NB4 (cell line): ENCODE measurements around the gene FOSL2.
A peak's percentile ranks its signal among the peaks of the same experiment; 100 is the strongest.

Source experiments
- DNase-seq: peaks from one replicate; pipeline ENCODE4 v3.0.0; 2010; ENCODE audit warnings: low read depth
- H3K4me3 ChIP-seq: one replicate; pipeline ENCODE4 v1.5.1; 2011; ENCODE audit warnings: mild to moderate bottlenecking, low read depth, low read length, moderate library complexity
- MYC ChIP-seq: IDR thresholded peaks from 2 replicates; pipeline ENCODE4 v1.6.1; 2011; ENCODE audit warnings: low read depth, low read length
- POLR2A ChIP-seq: IDR thresholded peaks from 2 replicates; pipeline ENCODE4 v1.6.1; 2011; ENCODE audit warnings: mild to moderate bottlenecking; ENCODE audit not compliant: insufficient read length; ENCODE audit errors: extremely low read depth
- TF ChIP-seq, protein P1 (sequence below): IDR thresholded peaks from 2 replicates; pipeline ENCODE4 v1.6.1; 2011; ENCODE audit warnings: low read depth, low read length
- TF ChIP-seq, protein P2 (sequence below): IDR thresholded peaks from one replicate; pipeline ENCODE4 v1.5.1; 2012; ENCODE audit warnings: low read depth, low read length

Gene FOSL2

DNA sequence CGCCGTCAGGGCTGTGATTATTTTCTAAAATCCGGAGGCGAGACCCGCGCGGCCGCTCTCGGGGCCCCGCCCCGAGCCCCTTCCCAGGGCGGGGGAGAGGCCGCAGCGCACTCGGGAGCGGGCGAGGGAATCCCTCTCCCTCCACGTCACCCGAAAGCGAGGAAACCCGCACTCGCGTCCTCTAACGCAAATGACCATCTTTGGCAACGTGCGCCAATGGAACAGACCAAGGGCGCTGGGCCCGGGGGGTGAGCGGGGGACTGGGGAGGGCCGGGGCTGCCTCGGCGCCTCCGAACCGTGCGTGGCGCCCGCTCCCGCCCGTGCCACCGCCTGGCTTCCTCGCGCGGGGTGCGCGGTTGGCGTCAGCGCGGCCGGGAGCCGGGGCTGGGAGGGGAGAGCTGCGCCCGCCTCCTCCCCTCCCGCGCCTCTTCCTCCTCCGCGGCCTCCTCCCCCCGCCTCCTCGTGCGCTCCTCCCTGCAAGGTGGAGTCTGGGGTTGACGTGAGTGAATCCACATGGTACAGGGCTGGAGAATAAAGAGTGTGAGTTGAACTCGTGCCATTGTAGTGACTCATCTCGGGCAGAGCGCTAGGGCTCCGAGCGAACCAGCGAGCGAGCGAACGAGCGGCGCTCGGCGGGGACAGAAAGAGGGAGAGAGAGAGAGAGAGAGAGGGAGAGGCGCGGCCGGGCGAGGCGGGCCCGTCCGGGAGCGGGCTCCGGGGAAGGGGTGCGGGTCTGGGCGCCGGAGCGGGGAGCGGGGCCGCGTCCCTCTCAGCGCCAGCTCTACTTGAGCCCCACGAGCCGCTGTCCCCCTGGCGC, at the start of gene FOSL2:
TSS of gene FOSL2 (plus strand) at position 562 of the 817 bp plus-strand sequence. CDS start 863 bp downstream, outside the sequence.
- TF ChIP-seq, protein P1, sequence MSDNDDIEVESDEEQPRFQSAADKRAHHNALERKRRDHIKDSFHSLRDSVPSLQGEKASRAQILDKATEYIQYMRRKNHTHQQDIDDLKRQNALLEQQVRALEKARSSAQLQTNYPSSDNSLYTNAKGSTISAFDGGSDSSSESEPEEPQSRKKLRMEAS, result peak; percentile 97
- TF ChIP-seq POLR2A (peak; percentile 91), MYC (peak; percentile 96)
- TF ChIP-seq, protein P2, sequence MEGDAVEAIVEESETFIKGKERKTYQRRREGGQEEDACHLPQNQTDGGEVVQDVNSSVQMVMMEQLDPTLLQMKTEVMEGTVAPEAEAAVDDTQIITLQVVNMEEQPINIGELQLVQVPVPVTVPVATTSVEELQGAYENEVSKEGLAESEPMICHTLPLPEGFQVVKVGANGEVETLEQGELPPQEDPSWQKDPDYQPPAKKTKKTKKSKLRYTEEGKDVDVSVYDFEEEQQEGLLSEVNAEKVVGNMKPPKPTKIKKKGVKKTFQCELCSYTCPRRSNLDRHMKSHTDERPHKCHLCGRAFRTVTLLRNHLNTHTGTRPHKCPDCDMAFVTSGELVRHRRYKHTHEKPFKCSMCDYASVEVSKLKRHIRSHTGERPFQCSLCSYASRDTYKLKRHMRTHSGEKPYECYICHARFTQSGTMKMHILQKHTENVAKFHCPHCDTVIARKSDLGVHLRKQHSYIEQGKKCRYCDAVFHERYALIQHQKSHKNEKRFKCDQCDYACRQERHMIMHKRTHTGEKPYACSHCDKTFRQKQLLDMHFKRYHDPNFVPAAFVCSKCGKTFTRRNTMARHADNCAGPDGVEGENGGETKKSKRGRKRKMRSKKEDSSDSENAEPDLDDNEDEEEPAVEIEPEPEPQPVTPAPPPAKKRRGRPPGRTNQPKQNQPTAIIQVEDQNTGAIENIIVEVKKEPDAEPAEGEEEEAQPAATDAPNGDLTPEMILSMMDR, result no peak
- DNase-seq, result peak; percentile 100
- H3K4me3 ChIP-seq, result peak within 1 kb of the TSS; percentile 75

DNA sequence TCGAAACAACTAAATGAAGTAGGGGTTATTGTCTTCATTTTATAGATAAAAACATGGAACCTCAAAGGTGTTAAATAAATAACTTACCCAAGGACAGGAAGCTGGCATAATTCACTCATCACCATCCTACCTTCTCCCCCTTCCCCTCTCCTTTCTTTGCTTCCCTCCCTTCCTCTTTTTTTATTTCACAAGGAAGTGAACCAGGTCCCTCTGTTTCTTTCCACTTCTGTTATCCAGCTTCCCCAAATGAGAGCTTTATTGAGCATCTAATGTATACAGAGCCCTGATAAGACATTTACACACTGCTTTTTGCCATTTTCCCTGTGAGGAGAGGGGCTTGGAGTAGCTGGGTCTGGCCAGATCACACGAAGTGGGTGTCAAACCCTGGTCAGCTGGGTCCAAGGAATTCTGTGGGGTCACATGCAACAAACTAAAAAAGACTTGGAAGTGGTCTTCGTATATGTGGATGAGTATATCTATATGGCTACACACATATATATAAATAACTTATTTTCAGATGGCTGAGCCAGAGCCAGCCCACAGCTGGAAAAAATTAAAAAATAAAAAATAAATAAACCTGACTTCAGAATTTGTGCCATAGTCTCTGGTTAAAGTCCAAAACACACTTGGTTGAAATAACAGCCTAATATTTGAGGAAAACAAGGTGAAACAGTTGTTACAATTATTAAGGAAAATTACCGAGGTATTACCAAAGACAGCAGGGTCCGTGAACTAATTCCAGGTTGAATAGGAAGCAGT, 49.3 kb upstream of the FOSL2 start:
- DNase-seq, result peak; percentile 54
- H3K4me3 ChIP-seq, result no peak overlapping the region
- TF ChIP-seq POLR2A, result no peak
- TF ChIP-seq MYC, result no peak
- TF ChIP-seq, protein P2, result no peak
- TF ChIP-seq, protein P1, result no peak

DNA sequence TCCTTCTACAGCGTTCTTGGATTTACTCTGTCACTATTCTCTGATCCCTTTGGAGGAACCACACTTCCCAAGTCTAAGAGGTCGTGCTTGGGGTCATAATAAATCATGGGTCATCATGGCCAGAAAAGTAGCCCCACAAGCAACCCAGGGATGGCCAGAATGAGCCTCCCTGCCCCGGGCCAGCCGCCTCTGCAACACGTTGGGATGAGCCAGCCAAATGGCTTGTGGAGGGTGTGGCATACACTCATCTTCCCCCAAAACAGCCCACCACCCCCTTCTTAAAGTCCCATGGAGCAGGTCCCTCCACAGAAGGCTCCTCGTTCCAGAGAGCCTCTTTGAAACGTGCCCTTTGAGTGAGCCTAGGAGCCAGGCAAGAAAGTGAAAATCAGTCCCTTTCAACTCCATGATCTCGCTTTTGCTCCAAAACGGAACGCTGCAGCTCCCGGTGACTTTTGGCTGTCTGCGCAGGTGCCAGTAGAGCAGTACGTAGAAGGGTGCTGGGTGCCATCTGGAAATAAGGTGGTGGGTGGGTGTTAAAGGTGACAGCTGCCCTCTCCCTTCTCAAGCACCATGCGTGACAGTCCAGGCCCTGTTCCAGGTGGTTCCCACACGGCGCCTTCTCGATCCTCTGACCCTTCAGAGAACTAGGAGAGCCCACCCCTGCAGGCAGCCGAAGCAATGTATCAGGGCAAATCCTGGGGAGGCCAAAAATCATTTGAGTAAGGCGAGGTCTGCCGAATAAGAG, 48.5 kb upstream of the FOSL2 start:
- H3K4me3 ChIP-seq, result no peak overlapping the region
- TF ChIP-seq POLR2A, result no peak
- TF ChIP-seq, protein P1, result no peak
- TF ChIP-seq, protein P2, result no peak
- TF ChIP-seq MYC, result no peak
- DNase-seq, result no peak

DNA sequence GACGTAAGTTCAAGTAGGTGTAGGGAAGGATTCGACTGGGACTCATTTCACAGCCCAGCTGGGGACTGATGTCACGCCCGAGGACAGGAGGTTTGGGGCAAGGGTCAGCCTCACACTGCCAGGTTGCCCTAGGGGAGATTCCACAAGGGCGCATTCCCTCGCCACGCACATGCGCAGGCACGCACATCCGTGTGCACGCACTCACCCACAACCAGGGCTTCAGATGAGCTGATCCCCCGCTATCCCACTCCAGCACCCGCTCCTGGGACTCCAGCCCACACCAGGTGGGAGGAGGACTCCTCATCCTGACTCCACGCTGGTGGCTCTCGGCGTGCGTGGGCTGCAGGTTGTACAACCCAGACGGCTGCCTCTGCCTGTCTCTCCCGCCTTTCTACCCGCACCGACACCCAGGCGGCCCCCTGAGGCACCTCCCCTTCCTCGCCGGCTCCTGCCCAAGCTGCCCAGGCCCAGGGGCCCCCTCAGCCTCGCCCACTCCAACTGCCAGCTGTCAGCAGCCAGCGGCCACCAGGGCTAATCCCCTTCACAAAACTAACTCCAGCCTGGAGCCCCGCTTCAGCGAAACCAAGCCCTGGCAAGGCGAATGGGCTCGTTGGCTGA, 47.8 kb upstream of the FOSL2 start:
- no peak overlapping the region for H3K4me3 ChIP-seq
- TF ChIP-seq, protein P2, result no peak
- no peak for TF ChIP-seq POLR2A
- TF ChIP-seq, protein P1, result no peak
- TF ChIP-seq MYC, result no peak
- no peak for DNase-seq

DNA sequence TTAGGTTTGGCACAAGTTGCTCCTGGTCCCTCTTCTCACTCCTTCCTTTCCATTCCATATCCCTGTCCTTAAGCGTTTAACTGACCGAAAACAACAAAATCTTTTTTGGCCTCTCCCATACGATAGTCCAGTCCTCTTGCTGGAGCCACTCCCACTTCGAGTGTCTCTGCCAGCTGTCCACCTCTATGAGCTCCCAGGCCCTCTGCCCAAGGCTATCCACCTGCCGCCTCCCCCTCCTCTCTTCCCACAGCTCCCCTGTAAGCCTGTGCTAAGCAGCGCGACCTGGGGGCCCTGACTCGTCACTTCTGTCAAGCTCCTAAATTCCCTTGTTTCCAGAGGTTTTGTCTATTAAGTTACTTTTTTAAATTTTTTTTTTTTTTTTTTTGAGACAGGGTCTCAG, 47.0 kb upstream of the FOSL2 start:
- DNase-seq, result no peak
- TF ChIP-seq, protein P1, result no peak
- TF ChIP-seq MYC, result no peak
- TF ChIP-seq, protein P2, result no peak
- TF ChIP-seq POLR2A, result no peak
- H3K4me3 ChIP-seq, result no peak overlapping the region
